Upper lobe of left lung (tissue), 6 donors: ENCODE data around the gene LIM2. TPM values are rescaled to one million over a fixed set of nuclear protein-coding genes. Genes with fewer than 3 reads are reported as not detected.

Source experiments
- ATAC-seq, 2 donors: fragments of 200-7000 bp; cut with Tn5 transposase; one replicate each; pipeline ENCODE4 v1.9.1; 2022; ENCODE audit warnings: mild to moderate bottlenecking in 2 of 2, moderate library complexity in 2 of 2; ENCODE audit not compliant: low FRiP score in 2 of 2
- DNase-seq, 2 donors: peaks; one replicate each; pipeline ENCODE4 v3.0.0-alpha.2; 2019 to 2020
- H3K27ac ChIP-seq, 4 donors: fragments of 200-600 bp; sonication (generic); one replicate each; pipeline ENCODE4 v1.5.1; 2016 to 2019
- H3K27me3 ChIP-seq, 4 donors: fragments of 200-600 bp; sonication (generic); one replicate each; pipeline ENCODE4 v1.5.1; 2017 to 2019
- H3K36me3 ChIP-seq, 4 donors: fragments of 200-600 bp; sonication (generic); one replicate each; pipeline ENCODE4 v1.5.1; 2016 to 2019
- H3K4me1 ChIP-seq, 4 donors: fragments of 200-600 bp; sonication (generic); one replicate each; pipeline ENCODE4 v1.5.1; 2018 to 2019
- H3K4me3 ChIP-seq, 4 donors: fragments of 200-600 bp; sonication (generic); one replicate each; pipeline ENCODE4 v1.5.1; 2017 to 2019; ENCODE audit warnings: mild to moderate bottlenecking in 2 of 4, moderate library complexity in 1 of 4
- H3K9me3 ChIP-seq, 4 donors: fragments of 200-600 bp; sonication (generic); one replicate each; pipeline ENCODE4 v1.5.1; 2018 to 2019
- CTCF ChIP-seq, 6 experiments: fragments of 450-650 bp in 4 of 6; fragments of 200-600 bp in 2 of 6; sonication (generic) in 2 of 6; IDR thresholded peaks; one replicate each; pipeline ENCODE4 v1.5.1; 2016 to 2019; ENCODE audit warnings: antibody characterized with exemption in 6 of 6
- EP300 ChIP-seq, 4 donors: sonication (generic); formaldehyde crosslinking; IDR thresholded peaks; one replicate each; pipeline ENCODE4 v1.5.1; 2017; ENCODE audit warnings: antibody characterized with exemption in 4 of 4, control low read depth in 2 of 4
- POLR2A ChIP-seq, 4 donors: fragments of 450-650 bp; IDR thresholded peaks; one replicate each; pipeline ENCODE4 v1.5.1; 2016 to 2017; ENCODE audit warnings: antibody characterized with exemption in 4 of 4, mild to moderate bottlenecking in 2 of 4
- POLR2AphosphoS5 ChIP-seq, 2 donors: sonication (generic); formaldehyde crosslinking; IDR thresholded peaks; one replicate each; pipeline ENCODE4 v1.5.1; 2017; ENCODE audit warnings: antibody characterized with exemption in 2 of 2
- WGBS, 2 donors: methylation state at CpG; one replicate each; pipeline ENCODE4 v1.1.5; 2017 to 2018; 5-methylcytosine and 5-hydroxymethylcytosine counted together
- total RNA-seq, 6 donors: library from RNA; depleted of rRNA in 4 of 6; stranded (reverse); fragments of >200 nt in 4 of 6; gene quantifications; one replicate each; pipeline versions ENCODE4 v1.1.0 to v1.2.1, GENCODE V29; 2016 to 2021
- donor health status: DM: no; HTN: no; CAD: no; lungs with moderate emphysema.
- donor health status: DM: no; HTN: yes; CAD: no; lungs with severe emphysema.

Gene LIM2
- total RNA-seq, 6 donors from 2014 or later: 0.29 TPM; not detected in 5

- whole genome bisulfite sequencing, 2 donors: 61 to 74% methylated on average over 8 of the region's 8 CpGs
- no peaks in the 10 kb centered on the region for H3K27me3 ChIP-seq
- ATAC-seq (no peak), DNase-seq (no peak)
- no peak overlapping the region for H3K27ac ChIP-seq
- H3K36me3 ChIP-seq: peaks cover 0 to 34% (median 26%) of the 10 kb centered on the region in 4 donors
- H3K4me3 ChIP-seq: no peak overlapping the region
- no peaks in the 10 kb centered on the region for H3K4me1 ChIP-seq
- TF ChIP-seq EP300 (IDR thresholded peaks at IDR 0.05) (no peak), POLR2AphosphoS5 (IDR thresholded peaks at IDR 0.05) (no peak), POLR2A (IDR thresholded peaks at IDR 0.05) (no peak), CTCF (IDR thresholded peaks at IDR 0.05) (no peak)
- H3K9me3 ChIP-seq: no peaks in the 10 kb centered on the region
Observed at GRCh38 chr19:51354742-51355148, 33.0 kb downstream of the LIM2 start.

GRCh38 chr19:51354103-51354741 lies 33.6 kb downstream of the LIM2 start:
- H3K27ac ChIP-seq: no peak overlapping the region
- ATAC-seq (no peak), DNase-seq (no peak)
- peaks cover 0 to 37% (median 29%) of the 10 kb centered on the region in 4 donors for H3K36me3 ChIP-seq
- no peaks in the 10 kb centered on the region for H3K27me3 ChIP-seq
- TF ChIP-seq EP300 (IDR thresholded peaks at IDR 0.05) (no peak), CTCF (IDR thresholded peaks at IDR 0.05) (no peak), POLR2A (IDR thresholded peaks at IDR 0.05) (no peak), POLR2AphosphoS5 (IDR thresholded peaks at IDR 0.05) (no peak)
- no peaks in the 10 kb centered on the region for H3K4me1 ChIP-seq
- 67 to 79% methylated on average over 8 to 12 of the region's 12 CpGs for WGBS, 2 donors
- no peaks in the 10 kb centered on the region for H3K9me3 ChIP-seq
- H3K4me3 ChIP-seq: no peak overlapping the region

- no peak for ATAC-seq
- TF ChIP-seq CTCF (IDR thresholded peaks at IDR 0.05) (no peak), EP300 (IDR thresholded peaks at IDR 0.05) (no peak), POLR2A (IDR thresholded peaks at IDR 0.05) (no peak), POLR2AphosphoS5 (IDR thresholded peaks at IDR 0.05) (no peak)
- peaks cover 3 to 48% (median 29%) of the 10 kb centered on the region in 4 donors for H3K36me3 ChIP-seq
- H3K4me3 ChIP-seq: no peak overlapping the region
- no peak overlapping the region for H3K27ac ChIP-seq
- H3K9me3 ChIP-seq: no peaks in the 10 kb centered on the region
- DNase-seq: no peak
- H3K27me3 ChIP-seq: no peaks in the 10 kb centered on the region
- no peaks in the 10 kb centered on the region for H3K4me1 ChIP-seq
- 96 to 97% methylated on average over 7 to 16 of the region's 16 CpGs for WGBS, 2 donors
Observed at GRCh38 chr19:51352783-51353360, 34.9 kb downstream of the LIM2 start.

- H3K27ac ChIP-seq: no peak overlapping the region
- no peak overlapping the region for H3K4me3 ChIP-seq
- H3K27me3 ChIP-seq: no peaks in the 10 kb centered on the region
- DNase-seq (no peak), ATAC-seq (no peak)
- H3K4me1 ChIP-seq: no peaks in the 10 kb centered on the region
- no peak for TF ChIP-seq EP300 (IDR thresholded peaks at IDR 0.05)
- no peak for TF ChIP-seq CTCF (IDR thresholded peaks at IDR 0.05)
- no peak for TF ChIP-seq POLR2AphosphoS5 (IDR thresholded peaks at IDR 0.05)
- TF ChIP-seq POLR2A (IDR thresholded peaks at IDR 0.05): no peak
- H3K36me3 ChIP-seq: peaks cover 3 to 63% (median 35%) of the 10 kb centered on the region in 4 donors
- 94 to 95% methylated on average over 11 of the region's 11 CpGs for WGBS, 2 donors
- H3K9me3 ChIP-seq: no peaks in the 10 kb centered on the region
Observed at GRCh38 chr19:51351266-51351990, 36.3 kb downstream of the LIM2 start.
